ENCODE results near the gene MAP4K4. TPM values are rescaled to one million over a fixed set of nuclear protein-coding genes. Genes with fewer than 3 reads are reported as not detected.

Gene MAP4K4
- total and polyA plus RNA-seq, 2 of the 13 experiments (the other 11 are each of a cell fraction or from before 2014, with no cell fraction given): 105 to 264 TPM

DNA sequence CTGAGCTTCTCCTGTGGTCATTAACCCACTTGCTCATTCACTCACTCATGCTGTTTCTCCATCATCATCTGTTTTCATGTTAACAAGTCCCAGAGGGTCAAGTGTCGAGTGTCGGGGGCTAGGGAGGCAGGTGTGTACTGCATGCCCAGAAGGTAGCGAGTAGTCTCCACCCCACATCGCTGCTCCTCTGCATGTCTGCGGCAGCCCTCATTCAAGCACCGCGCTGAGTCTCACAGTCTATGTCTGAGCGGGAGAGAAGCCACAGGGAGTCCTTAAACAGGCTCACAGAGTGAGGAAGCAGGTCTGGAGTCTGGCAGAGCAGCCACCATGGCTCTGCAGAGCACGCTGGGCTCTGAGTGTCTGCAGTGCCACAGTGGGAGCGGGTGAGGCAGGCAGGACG lies 172.9 kb downstream of the MAP4K4 start (continued):
- TF ChIP-seq AGO2 (optimal IDR thresholded peaks at IDR 0.05; ENCODE audit: low read depth, low read length): peak; percentile 29

DNA sequence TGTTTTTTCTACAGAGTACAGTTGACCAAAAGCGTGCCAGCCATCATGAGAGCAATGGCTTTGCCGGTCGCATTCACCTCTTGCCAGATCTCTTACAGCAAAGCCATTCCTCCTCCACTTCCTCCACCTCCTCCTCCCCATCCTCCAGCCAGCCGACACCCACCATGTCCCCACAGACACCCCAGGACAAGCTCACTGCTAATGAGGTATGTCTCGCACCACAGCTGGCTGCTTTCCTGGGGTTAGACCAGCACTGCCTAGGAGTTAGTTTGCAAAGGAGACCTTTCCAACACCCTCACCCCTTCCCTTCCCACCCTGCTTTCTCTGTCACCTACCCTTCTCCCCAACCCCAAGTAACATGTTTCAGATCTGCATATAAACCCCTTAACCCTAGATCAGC lies 174.0 kb downstream of the MAP4K4 start:
- H3K27ac ChIP-seq (ENCODE audit: extremely low read length, insufficient read depth, low read length): no peak overlapping the region
- no peak overlapping the region for H2AFZ ChIP-seq (ENCODE audit: low read length)
- H3K4me1 ChIP-seq (ENCODE audit: insufficient read depth, low read length): no peaks in the 10 kb centered on the region
- H3K9me3 ChIP-seq (ENCODE audit: low read length): no peaks in the 10 kb centered on the region
- ChIA-PET CTCF (ENCODE audit: low intra/inter-chr PET ratio, low total read pairs) (no interaction called here), POLR2A (no interaction called here)
- TF ChIP-seq ZSCAN9 (CRISPR knock-in tag; IDR thresholded peaks at IDR 0.05; ENCODE audit: borderline replicate concordance) (no peak), AGO2 (optimal IDR thresholded peaks at IDR 0.05; ENCODE audit: low read depth, low read length) (peak; percentile 33), SPEN (CRISPR knock-in tag; IDR thresholded peaks at IDR 0.05; ENCODE audit: low read depth) (no peak), HNRNPL (IDR thresholded peaks at IDR 0.05; ENCODE audit: low read depth, low read length) (no peak)
- TF ChIP-seq, protein P1, sequence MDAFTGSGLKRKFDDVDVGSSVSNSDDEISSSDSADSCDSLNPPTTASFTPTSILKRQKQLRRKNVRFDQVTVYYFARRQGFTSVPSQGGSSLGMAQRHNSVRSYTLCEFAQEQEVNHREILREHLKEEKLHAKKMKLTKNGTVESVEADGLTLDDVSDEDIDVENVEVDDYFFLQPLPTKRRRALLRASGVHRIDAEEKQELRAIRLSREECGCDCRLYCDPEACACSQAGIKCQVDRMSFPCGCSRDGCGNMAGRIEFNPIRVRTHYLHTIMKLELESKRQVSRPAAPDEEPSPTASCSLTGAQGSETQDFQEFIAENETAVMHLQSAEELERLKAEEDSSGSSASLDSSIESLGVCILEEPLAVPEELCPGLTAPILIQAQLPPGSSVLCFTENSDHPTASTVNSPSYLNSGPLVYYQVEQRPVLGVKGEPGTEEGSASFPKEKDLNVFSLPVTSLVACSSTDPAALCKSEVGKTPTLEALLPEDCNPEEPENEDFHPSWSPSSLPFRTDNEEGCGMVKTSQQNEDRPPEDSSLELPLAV (CRISPR knock-in tag; conservative IDR thresholded peaks at IDR 0.05; ENCODE audit: low read depth): no peak
- in situ Hi-C loops (cut with HindIII; ENCODE audit: extremely low pct_ligation_motif_present, low pct_unique_long_range_greater_than_20kb): no loop called here
- 97% methylated on average over 5 of the region's 5 CpGs for WGBS (ENCODE audit: low lambda C conversion rate)
- H3K4me3 ChIP-seq (replicated peaks in 1 of 3; ENCODE audit: insufficient read depth in 1 of 3, low read depth in 2 of 3, low read length in 3 of 3): no peak overlapping the region
- DNase-seq (ENCODE audit: low spot score) (no peak), FAIRE-seq (no peak), ATAC-seq (no peak; the same call in 2 of the 3 replicates)
- H3K27me3 ChIP-seq (ENCODE audit: control insufficient read depth in 1 of 2, insufficient read depth in 2 of 2, low read length in 2 of 2): no peaks in the 10 kb centered on the region
- H3K79me2 ChIP-seq (ENCODE audit: insufficient read depth, low read length): no peaks in the 10 kb centered on the region
- peaks cover 57 to 96% of the 10 kb centered on the region in 2 experiments for H3K36me3 ChIP-seq (replicated peaks in 1 of 2; ENCODE audit: control insufficient read depth in 1 of 2, insufficient read depth in 2 of 2, low read length in 2 of 2)
- H3K4me2 ChIP-seq (ENCODE audit: low read depth, low read length): no peak overlapping the region
- no peaks in the 10 kb centered on the region for H4K20me1 ChIP-seq (ENCODE audit: insufficient read depth, low read length)
- intact Hi-C loops (cut with micrococcal nuclease; ENCODE audit: unreplicated experiment): no loop called here
- no TSS peak for BruUV-seq (replicated peaks)
- no peak overlapping the region for H3K9ac ChIP-seq (ENCODE audit: insufficient read depth, low read depth, low read length)

DNA sequence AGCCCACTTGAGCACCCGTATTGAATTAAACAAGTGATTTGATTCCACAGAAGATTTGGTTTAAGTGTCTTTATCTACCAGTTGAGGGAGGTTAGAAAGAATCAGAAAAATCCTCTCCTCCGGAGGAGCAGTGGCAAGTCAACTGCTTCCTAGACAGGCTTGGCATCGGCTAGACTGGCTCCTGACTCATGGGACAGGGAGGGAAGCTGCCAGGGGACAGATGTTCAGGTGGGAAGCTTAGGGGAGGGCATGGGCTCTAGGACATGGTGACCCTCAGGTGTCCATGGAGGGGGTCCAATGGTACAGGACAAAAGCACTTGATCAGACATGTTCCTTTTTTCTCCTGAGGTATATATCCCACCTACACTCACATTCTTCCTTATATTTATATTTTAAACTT lies 175.0 kb downstream of the MAP4K4 start:
- H3K4me1 ChIP-seq (ENCODE audit: insufficient read depth, low read length): no peaks in the 10 kb centered on the region
- ChIA-PET POLR2A (interaction anchor here (1.0 kb wide), 1 partner anchor 89 kb away, joined by 4 read pairs; no protein-coding TSS in a partner anchor), CTCF (ENCODE audit: low intra/inter-chr PET ratio, low total read pairs) (no interaction called here)
- no peak overlapping the region for H3K27ac ChIP-seq (ENCODE audit: extremely low read length, insufficient read depth, low read length)
- H3K9ac ChIP-seq (ENCODE audit: insufficient read depth, low read depth, low read length): no peak overlapping the region
- no peaks in the 10 kb centered on the region for H4K20me1 ChIP-seq (ENCODE audit: insufficient read depth, low read length)
- peaks cover 56 to 95% of the 10 kb centered on the region in 2 experiments for H3K36me3 ChIP-seq (replicated peaks in 1 of 2; ENCODE audit: control insufficient read depth in 1 of 2, insufficient read depth in 2 of 2, low read length in 2 of 2)
- ATAC-seq: no peak
- H3K27me3 ChIP-seq (ENCODE audit: control insufficient read depth in 1 of 2, insufficient read depth in 2 of 2, low read length in 2 of 2): no peaks in the 10 kb centered on the region
- no peak overlapping the region for H2AFZ ChIP-seq (ENCODE audit: low read length)
- no peaks in the 10 kb centered on the region for H3K79me2 ChIP-seq (ENCODE audit: insufficient read depth, low read length)
- no peak overlapping the region for H3K4me2 ChIP-seq (ENCODE audit: low read depth, low read length)
- BruUV-seq (replicated peaks): no TSS peak
- DNase-seq (ENCODE audit: low spot score): no peak
- FAIRE-seq: no peak
- in situ Hi-C loops (cut with HindIII; ENCODE audit: extremely low pct_ligation_motif_present, low pct_unique_long_range_greater_than_20kb): no loop called here
- 94% methylated on average over 3 of the region's 3 CpGs for WGBS (ENCODE audit: low lambda C conversion rate)
- H3K9me3 ChIP-seq (ENCODE audit: low read length): no peaks in the 10 kb centered on the region
- H3K4me3 ChIP-seq (replicated peaks in 1 of 3; ENCODE audit: insufficient read depth in 1 of 3, low read depth in 2 of 3, low read length in 3 of 3): no peak overlapping the region
- intact Hi-C loops (cut with micrococcal nuclease; ENCODE audit: unreplicated experiment): no loop called here
- TF ChIP-seq ZNF790 (CRISPR knock-in tag; IDR thresholded peaks at IDR 0.05; ENCODE audit: borderline replicate concordance) (no peak), SMARCE1 (IDR thresholded peaks at IDR 0.05; ENCODE audit: borderline replicate concordance) (no peak), SRY (CRISPR knock-in tag; IDR thresholded peaks at IDR 0.05) (no peak), ZSCAN31 (CRISPR knock-in tag; IDR thresholded peaks at IDR 0.05; ENCODE audit: low read depth) (no peak)
- TF ChIP-seq, protein P2, sequence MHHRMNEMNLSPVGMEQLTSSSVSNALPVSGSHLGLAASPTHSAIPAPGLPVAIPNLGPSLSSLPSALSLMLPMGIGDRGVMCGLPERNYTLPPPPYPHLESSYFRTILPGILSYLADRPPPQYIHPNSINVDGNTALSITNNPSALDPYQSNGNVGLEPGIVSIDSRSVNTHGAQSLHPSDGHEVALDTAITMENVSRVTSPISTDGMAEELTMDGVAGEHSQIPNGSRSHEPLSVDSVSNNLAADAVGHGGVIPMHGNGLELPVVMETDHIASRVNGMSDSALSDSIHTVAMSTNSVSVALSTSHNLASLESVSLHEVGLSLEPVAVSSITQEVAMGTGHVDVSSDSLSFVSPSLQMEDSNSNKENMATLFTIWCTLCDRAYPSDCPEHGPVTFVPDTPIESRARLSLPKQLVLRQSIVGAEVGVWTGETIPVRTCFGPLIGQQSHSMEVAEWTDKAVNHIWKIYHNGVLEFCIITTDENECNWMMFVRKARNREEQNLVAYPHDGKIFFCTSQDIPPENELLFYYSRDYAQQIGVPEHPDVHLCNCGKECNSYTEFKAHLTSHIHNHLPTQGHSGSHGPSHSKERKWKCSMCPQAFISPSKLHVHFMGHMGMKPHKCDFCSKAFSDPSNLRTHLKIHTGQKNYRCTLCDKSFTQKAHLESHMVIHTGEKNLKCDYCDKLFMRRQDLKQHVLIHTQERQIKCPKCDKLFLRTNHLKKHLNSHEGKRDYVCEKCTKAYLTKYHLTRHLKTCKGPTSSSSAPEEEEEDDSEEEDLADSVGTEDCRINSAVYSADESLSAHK (CRISPR knock-in tag; IDR thresholded peaks at IDR 0.05; ENCODE audit: borderline replicate concordance): no peak
- TF ChIP-seq, protein P3, sequence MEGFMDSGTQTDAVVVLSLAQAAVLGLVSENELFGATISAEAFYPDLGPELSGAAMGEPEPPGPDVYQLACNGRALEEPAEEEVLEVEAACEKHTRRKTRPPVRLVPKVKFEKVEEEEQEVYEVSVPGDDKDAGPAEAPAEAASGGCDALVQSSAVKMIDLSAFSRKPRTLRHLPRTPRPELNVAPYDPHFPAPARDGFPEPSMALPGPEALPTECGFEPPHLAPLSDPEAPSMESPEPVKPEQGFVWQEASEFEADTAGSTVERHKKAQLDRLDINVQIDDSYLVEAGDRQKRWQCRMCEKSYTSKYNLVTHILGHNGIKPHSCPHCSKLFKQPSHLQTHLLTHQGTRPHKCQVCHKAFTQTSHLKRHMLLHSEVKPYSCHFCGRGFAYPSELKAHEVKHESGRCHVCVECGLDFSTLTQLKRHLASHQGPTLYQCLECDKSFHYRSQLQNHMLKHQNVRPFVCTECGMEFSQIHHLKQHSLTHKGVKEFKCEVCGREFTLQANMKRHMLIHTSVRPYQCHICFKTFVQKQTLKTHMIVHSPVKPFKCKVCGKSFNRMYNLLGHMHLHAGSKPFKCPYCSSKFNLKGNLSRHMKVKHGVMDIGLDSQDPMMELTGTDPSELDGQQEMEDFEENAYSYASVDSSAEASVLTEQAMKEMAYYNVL (CRISPR knock-in tag; IDR thresholded peaks at IDR 0.05; ENCODE audit: borderline replicate concordance): no peak
